Measurements from ENCODE around the gene XPO4. TPM values are rescaled to one million over a fixed set of nuclear protein-coding genes. Genes with fewer than 3 reads are reported as not detected.

XPO4 gene
- total and polyA plus RNA-seq, 2 of the 13 experiments (the other 11 are each of a cell fraction or from before 2014, with no cell fraction given), result 8.4 to 24.8 TPM

GRCh38 chr13:20940083-20940482 is 37.5 kb upstream of the XPO4 start (continued):
- TF ChIP-seq RERE (CRISPR knock-in tag; IDR thresholded peaks at IDR 0.05; ENCODE audit: low read depth) (peak; percentile 69), TEAD3 (CRISPR knock-in tag; optimal IDR thresholded peaks at IDR 0.05; ENCODE audit: borderline replicate concordance) (no peak), ZNF574 (CRISPR knock-in tag; IDR thresholded peaks at IDR 0.05) (no peak), ARHGAP35 (CRISPR knock-in tag; IDR thresholded peaks at IDR 0.05; ENCODE audit: borderline replicate concordance) (no peak), NFKBIZ (CRISPR knock-in tag; IDR thresholded peaks at IDR 0.05) (no peak), CEBPB (IDR thresholded peaks at IDR 0.05; ENCODE audit: borderline replicate concordance, low read depth, low read length) (peak; percentile 93), AGO2 (optimal IDR thresholded peaks at IDR 0.05; ENCODE audit: low read depth, low read length) (no peak), EP300 (IDR thresholded peaks at IDR 0.05; ENCODE audit: low read depth in 2 of 2, low read length in 2 of 2) (peak in 1 of 2 experiments; percentile 49; a peak in 2 of 4 replicates), EP300 (CRISPR knock-in tag; IDR thresholded peaks at IDR 0.05; ENCODE audit: borderline replicate concordance) (no peak), GATA4 (IDR thresholded peaks at IDR 0.05; ENCODE audit: borderline replicate concordance, low read depth) (peak; percentile 71; the same call in 1 of the 2 replicates), ZNF354B (CRISPR knock-in tag; IDR thresholded peaks at IDR 0.05) (no peak), SALL2 (CRISPR knock-in tag; IDR thresholded peaks at IDR 0.05) (no peak), HHEX (CRISPR knock-in tag; IDR thresholded peaks at IDR 0.05) (peak; percentile 55; the same call in 1 of the 2 replicates), FLYWCH1 (CRISPR knock-in tag; IDR thresholded peaks at IDR 0.05) (no peak), SIX1 (CRISPR knock-in tag; IDR thresholded peaks at IDR 0.05; ENCODE audit: borderline replicate concordance) (peak; percentile 54; the same call in 1 of the 2 replicates), PHB2 (IDR thresholded peaks at IDR 0.05; ENCODE audit: partially characterized antibody) (no peak), ZNF235 (CRISPR knock-in tag; IDR thresholded peaks at IDR 0.05; ENCODE audit: borderline replicate concordance) (no peak), ASH2L (IDR thresholded peaks at IDR 0.05; ENCODE audit: insufficient read length, low read depth, low read length) (no peak), ZBTB38 (CRISPR knock-in tag; IDR thresholded peaks at IDR 0.05) (no peak)
- TF ChIP-seq, protein P1, sequence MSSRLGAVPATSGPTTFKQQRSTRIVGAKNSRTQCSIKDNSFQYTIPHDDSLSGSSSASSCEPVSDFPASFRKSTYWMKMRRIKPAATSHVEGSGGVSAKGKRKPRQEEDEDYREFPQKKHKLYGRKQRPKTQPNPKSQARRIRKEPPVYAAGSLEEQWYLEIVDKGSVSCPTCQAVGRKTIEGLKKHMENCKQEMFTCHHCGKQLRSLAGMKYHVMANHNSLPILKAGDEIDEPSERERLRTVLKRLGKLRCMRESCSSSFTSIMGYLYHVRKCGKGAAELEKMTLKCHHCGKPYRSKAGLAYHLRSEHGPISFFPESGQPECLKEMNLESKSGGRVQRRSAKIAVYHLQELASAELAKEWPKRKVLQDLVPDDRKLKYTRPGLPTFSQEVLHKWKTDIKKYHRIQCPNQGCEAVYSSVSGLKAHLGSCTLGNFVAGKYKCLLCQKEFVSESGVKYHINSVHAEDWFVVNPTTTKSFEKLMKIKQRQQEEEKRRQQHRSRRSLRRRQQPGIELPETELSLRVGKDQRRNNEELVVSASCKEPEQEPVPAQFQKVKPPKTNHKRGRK (CRISPR knock-in tag; IDR thresholded peaks at IDR 0.05), result no peak
- TF ChIP-seq, protein P2, sequence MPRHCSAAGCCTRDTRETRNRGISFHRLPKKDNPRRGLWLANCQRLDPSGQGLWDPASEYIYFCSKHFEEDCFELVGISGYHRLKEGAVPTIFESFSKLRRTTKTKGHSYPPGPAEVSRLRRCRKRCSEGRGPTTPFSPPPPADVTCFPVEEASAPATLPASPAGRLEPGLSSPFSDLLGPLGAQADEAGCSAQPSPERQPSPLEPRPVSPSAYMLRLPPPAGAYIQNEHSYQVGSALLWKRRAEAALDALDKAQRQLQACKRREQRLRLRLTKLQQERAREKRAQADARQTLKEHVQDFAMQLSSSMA (CRISPR knock-in tag; IDR thresholded peaks at IDR 0.05), result no peak

Measured in HepG2 (cell line).